SKM-1 treated with dmso at 0.1 percent for 144 hours (cell line): ENCODE data around the gene TRIM8.

Experiments
- DNase-seq: peaks from one replicate; lab custom pipeline; 2025; ENCODE audit not compliant: unreplicated experiment; lab: John Stamatoyannopoulos, UW

The TRIM8 gene

GRCh38 chr10:102615361-102615760 lies 28.9 kb upstream of the TRIM8 start:
- DNase-seq = no peak

- DNase-seq = no peak
These were observed 28.1 kb upstream of the TRIM8 start for GRCh38 chr10:102616066-102616770.

GRCh38 chr10:102617041-102617440 lies 27.2 kb upstream of the TRIM8 start:
- no peak for DNase-seq

GRCh38 chr10:102617816-102618215 lies 26.5 kb upstream of the TRIM8 start:
- DNase-seq = no peak

GRCh38 chr10:102619281-102619981 lies 24.8 kb upstream of the TRIM8 start:
- no peak for DNase-seq

GRCh38 chr10:102620138-102620590 lies 24.1 kb upstream of the TRIM8 start:
- no peak for DNase-seq

- no peak for DNase-seq
These were observed 23.5 kb upstream of the TRIM8 start for GRCh38 chr10:102620591-102621442.

GRCh38 chr10:102621443-102622325 lies 22.6 kb upstream of the TRIM8 start:
- no peak for DNase-seq

GRCh38 chr10:102624094-102624493 lies 20.2 kb upstream of the TRIM8 start:
- no peak for DNase-seq

- DNase-seq = no peak
These were observed 19.3 kb upstream of the TRIM8 start for GRCh38 chr10:102624751-102625645.

- DNase-seq = peak; percentile 42
These were observed 18.1 kb upstream of the TRIM8 start for GRCh38 chr10:102626026-102626685.

- no peak for DNase-seq
These were observed 17.0 kb upstream of the TRIM8 start for GRCh38 chr10:102627291-102627735.

- DNase-seq = no peak
These were observed 16.5 kb upstream of the TRIM8 start for GRCh38 chr10:102627736-102628293.

GRCh38 chr10:102628451-102628911 lies 15.8 kb upstream of the TRIM8 start:
- no peak for DNase-seq

- DNase-seq = peak; percentile 82
These were observed 14.3 kb upstream of the TRIM8 start for GRCh38 chr10:102629661-102630614.

- no peak for DNase-seq
These were observed 13.6 kb upstream of the TRIM8 start for GRCh38 chr10:102630663-102631062.
